ENCODE measurements around the gene ATP5ME.
"Not testable (repeated sequence)": the region's sequence is repeated elsewhere in the genome, so short reads cannot be mapped to it uniquely, and the experiment has no call there.

The ATP5ME gene, protein sequence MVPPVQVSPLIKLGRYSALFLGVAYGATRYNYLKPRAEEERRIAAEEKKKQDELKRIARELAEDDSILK

DNA sequence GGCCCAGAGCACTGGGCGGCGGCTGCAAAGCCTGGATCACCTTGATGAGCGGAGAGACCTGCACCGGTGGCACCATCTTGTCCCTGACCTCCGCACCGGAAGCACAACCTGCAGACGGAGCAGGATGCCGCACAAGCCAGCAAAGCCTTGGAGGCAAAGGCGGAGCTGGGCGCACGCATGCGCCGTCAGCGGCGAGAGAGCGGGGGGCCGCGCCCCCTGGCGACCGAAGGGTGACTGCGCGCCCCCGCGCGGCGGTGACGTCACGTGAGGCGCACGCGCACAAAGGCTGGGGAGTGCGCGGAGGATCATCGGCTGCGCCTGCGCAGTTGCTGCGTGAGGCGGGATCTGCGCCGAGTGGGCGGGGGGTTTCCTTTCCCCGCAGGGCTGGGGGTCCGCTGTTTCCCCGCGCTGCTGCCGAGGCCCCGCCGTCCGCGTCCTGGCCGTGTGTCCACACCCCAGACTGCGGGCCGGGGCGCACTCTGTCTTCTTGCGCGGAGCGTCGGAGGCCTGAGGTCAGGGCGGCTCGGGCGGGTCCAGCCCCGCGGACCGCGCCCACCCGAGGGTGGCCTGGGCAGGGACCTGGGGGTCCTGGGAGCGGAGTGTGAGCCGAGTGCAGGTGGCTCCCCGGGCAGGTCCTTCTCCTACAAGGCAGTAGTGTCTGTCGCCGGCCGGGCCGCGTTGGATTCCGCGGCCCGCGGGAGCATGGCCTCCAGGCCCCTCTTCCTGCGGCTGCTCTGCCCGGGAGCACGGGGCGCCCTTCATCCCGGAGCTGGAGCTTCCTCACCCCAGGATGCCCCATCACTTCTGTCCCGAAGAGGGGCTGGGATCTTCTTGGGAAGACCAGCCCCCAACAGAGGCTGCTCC lies at the start of gene ATP5ME, which contains the start of gene MYL5:
Gene ATP5ME, minus strand, starts transcription at position 105 of the 864 bp plus-strand sequence. Its CDS starts 29 bp downstream, at position 76.
Gene MYL5, plus strand, starts transcription at position 371 of the 864 bp plus-strand sequence. CDS start 3,485 bp downstream, outside the sequence.
- DNase-seq (ENCODE audit: low read depth): peak; percentile 91

DNA sequence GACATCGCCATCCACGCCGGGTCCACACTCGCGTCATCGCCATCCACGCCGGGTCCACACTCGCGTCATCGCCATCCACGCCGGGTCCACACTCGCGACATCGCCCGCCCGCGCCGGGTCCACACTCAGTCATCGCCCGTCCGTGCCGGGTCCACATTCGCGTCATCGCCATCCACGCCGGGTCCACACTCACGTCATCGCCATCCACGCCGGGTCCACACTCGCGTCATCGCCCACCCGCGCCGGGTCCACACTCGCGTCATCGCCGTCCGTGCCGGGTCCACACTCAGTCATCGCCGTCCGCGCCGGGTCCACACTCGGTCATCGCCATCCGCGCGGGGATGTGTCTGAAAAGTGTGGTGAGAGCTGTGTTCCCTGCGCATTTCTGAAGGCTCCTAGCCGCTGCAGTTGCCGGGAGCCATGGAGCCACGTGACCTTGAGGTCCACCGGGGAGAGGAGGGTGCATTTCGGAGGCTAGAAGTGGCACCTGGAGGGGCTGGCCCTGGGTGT lies 48.8 kb upstream of the ATP5ME start:
- no peak for DNase-seq (ENCODE audit: low read depth)

DNA sequence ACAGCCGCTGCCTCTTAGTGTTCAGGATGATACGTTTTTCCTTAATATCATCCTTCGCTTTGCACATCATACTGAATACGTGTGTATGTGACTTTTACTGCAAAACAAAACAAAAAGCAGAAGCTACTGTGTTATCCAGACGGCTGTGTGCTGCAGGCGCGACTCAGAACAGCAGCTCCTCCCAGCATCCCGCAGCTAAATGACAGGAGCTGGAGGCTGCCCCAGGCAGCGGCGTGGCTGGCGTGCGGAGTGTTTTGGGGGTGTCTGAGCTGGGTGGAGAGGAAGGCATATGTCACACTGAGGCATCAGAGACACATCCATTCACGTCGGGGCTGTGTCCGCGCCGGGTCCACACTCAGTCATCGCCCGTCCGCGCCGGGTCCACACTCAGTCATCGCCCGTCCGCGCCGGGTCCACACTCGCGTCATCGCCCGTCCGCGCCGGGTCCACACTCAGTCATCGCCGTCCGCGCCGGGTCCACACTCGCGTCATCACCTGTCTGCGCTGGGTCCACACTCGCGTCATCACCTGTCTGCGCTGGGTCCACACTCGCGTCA lies 48.2 kb upstream of the ATP5ME start:
- DNase-seq (ENCODE audit: low read depth): no peak

DNA sequence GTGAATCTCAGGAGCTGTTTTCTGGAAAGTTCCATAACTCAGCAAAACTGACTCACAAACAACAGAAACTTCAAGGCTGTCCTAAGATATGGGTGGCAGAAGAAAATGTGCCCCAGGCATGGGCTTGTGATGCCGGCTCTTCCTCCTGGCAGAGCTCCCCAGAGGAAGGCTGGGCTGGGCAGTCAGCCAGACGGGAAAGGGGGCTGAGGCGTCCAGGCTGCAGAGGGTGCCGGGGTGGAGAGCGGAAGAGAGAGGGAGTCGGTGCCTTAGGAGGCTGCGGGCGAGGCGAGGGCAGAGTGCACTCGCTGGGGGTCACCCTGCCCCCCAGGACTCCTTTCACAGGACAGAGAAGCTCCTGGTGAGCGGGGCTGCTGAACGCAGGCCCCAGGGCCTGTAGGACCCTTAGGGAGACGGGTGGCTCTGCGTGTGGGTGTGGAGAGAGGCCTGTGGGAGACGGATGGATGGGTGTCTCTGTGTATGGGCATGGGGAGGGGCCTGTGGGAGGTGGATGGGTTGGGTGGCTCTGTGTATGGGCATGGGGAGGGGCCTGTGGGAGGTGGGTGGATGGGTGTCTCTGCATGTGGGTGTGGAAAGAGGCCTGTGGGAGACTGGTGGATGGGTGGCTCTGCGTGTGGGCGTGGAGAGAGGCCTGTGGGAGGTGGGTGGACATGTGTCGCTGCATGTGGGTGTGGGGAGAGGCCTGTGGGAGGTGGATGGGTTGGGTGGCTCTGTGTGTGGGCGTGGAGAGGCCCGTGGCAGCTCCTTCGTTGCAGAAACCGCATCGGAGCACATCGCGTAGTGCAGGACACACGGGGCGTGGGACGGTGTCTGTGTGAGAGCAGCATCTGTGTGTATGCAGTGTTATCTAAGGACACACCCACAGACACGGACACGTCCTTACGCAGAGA lies 47.4 kb upstream of the ATP5ME start:
- no peak for DNase-seq (ENCODE audit: low read depth)

DNA sequence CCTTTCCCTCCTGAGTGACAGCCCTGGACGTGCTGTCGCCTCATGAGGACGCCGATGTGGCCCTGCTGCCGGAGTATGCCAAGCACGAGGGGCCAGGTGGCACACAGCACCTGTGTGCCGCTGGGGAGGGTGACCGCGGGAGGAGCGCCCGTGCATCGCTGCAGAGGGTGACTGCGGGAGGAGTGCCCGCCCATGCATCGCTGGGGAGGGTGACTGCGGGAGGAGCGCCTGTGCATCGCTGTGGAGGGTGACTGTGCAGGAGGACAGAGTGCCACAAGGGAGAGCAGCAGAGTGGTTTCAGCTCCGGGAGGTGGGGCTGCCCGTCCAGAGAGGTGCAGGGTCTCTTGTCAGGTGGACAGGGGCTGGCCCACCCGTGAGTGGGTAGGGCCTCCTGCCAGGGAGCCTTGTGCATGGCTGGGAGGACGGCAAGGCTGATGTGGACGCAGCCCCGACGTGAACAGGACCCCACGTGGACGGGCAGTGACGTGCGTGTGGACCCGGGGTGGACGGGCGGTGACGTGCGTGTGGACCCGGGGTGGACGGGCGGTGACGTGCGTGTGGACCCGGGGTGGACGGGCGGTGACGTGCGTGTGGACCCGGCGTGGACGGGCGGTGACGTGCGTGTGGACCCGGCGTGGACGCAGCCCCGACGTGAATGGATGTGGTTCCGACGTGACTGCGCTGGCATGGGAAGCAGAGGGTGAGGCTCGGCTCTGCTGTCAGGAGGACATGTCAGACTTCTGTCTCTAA lies 46.2 kb upstream of the ATP5ME start:
- no peak for DNase-seq (ENCODE audit: low read depth)

DNA sequence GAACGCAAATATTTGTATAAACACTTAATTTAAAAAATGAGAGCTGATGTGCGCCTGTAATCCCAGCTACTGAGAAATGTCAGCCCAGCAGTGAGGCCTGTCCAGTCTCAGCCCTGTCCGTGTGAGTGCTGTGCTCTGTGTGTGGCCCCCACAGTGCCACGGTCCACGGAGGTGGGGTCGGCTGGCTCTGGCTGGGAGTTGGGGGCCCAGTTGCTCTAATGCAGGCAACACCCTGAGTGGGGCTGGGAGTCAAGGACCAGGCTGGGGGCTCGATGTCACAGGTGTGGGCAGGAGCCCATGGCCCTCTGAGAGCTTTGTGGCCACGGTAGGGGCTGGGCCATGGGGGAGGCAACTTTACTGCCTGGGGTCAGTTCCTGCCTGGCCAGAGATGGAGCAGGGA lies 44.4 kb upstream of the ATP5ME start:
- DNase-seq (ENCODE audit: low read depth): no peak

DNA sequence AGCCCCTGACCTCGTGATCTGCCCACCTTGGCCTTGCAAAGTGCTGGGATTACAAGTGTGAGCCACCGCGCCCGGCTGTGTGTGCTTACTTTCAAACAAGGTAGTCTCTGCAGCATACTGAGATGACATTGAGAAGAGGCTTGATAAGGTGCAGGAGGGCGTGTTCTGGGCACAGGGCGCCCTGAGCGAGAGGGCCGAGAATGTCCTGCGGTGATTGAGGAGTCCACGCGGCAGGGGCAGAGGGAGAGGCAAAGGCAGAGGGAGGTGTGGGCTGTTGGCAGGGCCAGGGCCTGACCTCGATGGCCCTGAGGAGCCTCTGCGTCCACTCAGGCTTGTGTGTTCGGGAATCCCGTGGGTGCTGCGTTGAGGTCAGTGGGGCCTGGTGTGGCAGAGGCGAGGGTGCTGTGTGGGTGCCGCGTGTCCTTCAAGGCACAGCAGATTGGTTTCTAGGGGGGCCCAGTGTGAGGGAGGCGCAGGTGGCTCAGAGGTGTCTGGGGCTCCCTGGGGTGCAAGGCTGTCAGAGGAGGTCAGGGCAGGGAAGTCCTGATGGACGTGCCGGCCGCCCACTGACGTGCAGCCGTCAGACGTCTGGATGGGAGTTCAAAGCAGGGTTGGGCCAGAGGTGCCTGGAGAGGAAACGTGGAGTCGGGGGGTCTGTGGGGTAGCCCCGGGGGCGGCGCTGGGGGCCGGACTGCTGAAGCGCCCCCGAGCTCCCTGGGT lies 43.7 kb upstream of the ATP5ME start:
- DNase-seq (ENCODE audit: low read depth): no peak

DNA sequence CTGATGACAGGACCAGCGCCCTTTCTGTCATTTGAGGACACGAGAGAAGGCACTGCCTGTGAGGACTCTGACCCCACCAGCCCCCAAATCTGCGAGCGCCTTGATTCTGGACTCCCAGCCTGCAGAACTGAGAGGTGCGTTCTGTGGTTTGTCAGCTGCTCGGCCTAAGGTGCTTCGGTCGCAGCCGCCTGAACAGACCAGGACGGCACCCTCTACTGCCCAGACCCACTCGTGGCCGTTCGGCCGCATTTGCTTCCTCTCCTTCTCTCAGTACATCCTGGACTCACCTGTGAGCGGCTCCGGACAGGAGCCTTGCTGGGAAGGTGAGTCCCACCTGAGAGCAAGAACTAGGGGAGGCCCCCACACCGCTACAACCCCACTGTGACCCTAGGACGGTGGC lies 40.0 kb upstream of the ATP5ME start:
- DNase-seq (ENCODE audit: low read depth): no peak

DNA sequence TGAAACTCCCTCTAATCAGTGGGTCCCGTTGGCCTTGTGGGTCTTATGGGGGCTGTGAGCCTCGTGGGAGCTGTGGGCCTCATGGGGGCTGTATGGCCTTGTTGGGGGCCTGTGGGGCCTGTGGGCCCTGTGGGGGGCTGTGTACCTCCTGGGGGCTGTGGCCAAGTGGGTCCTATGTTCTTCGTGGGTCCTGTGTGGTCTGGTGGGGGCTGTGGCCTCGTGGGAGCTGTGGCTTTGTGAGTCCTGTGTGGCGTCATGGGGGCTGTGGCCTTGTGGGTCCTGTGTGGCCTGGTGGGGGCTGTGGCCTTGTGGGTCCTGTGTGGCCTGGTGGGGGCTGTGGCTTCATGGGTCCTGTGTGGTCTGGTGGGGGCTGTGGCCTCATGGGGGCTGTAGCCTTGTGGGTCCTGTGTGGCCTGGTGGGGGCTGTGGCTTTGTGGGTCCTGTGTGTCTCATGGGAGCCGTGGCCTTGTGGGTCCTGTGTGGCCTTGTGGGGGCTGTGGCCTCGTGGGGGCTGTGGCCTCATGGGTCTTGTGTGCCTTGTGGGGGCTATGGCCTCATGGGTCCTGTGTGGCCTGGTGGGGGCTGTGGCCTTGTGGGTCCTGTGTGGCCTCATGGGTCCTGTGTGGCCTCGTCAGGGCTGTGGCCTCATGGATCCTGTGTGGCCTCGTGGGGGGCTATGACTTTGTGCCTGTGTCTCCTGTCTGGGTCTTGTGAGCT lies 39.0 kb upstream of the ATP5ME start:
- no peak for DNase-seq (ENCODE audit: low read depth)

DNA sequence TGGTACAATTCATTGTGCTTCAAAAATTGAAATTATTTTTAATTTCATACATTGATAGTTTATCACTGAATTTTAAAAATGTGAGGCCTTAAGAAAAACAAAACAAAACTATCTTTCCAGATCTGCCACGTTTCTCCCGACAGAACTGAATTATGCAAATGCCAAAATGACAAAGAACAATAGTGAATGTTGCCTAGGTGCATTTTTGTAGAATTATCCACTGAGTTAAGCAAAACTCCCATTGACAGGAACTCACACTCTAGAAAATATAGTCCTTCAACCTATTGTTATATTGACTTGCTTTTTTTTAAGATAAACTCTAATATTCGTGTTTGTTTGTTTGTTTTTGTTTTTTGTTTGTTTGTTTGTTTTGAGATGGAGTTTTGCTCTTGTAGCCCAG lies 38.0 kb upstream of the ATP5ME start:
- DNase-seq (ENCODE audit: low read depth): no peak

DNA sequence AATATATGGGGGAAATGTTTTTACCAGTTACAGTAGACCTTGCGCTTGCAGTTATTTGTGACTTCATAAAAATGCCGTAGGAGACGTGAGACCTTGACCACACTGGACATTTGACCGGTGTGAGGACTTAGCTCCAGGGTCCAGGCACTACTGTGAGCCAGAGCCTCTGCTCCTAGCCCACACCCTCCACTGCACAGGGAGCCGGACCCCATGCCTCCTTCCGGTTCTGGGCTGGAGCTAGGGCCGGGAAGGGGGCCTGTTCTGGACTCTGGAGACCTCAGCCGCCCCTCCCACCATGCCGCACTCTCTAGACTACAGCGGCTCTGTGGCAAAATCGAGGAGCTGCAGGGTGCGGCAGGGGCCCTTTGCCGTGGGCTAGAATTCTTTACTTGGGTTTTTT lies 36.8 kb upstream of the ATP5ME start:
- DNase-seq (ENCODE audit: low read depth): no peak

DNA sequence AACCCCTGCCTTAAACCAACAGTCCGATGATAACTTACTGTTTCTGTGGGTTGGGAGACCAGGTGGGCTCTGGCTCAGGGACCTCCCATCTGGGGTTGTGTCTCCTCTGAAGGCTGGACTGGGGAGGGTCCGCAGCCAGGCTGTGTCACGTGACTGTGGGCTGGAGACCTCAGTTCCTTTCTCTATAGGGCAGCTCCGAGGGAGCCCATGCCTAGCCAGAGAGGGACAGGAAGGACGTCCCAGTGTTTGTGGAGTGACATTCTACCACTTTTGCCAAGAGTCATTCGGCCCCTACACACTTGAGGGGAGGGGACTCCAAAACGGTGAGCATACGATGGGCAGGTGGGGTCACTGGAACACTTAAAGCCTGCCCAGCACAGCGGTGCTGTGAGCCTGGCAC lies 36.0 kb upstream of the ATP5ME start:
- DNase-seq (ENCODE audit: low read depth): no peak

DNA sequence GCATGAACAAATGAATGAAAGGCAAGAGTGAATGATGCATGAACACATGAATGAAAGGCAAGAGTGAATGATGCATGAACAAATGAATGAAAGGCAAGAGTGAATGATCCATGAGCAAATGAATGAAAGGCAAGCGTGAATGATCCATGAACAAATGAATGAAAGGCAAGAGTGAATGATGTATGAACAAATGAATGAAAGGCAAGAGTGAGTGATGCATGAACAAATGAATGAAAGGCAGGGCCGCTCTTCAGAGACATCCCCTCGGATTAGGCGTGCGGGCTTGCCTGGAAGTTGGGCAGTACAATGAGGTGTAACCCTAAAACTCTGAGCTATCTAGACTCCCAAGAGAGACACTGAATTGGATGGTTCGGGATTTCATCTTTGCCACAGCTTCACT lies 35.3 kb upstream of the ATP5ME start:
- DNase-seq (ENCODE audit: low read depth): no peak

DNA sequence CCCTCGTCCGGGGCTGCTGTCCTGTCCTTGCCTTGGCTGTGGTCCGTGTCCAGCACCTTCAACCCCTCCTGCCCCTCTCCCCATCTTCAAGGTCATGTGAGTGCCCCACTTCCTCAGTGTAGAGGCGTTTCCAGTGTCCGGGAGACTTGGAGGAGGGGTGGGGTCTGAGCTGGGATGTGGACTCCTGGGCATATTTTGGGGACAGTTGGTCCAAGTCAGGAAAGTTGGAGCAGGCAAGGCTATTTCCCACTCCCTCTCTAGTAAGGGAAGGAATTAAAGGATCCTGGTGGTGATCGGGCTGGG lies 34.5 kb upstream of the ATP5ME start:
- DNase-seq (ENCODE audit: low read depth): no peak

DNA sequence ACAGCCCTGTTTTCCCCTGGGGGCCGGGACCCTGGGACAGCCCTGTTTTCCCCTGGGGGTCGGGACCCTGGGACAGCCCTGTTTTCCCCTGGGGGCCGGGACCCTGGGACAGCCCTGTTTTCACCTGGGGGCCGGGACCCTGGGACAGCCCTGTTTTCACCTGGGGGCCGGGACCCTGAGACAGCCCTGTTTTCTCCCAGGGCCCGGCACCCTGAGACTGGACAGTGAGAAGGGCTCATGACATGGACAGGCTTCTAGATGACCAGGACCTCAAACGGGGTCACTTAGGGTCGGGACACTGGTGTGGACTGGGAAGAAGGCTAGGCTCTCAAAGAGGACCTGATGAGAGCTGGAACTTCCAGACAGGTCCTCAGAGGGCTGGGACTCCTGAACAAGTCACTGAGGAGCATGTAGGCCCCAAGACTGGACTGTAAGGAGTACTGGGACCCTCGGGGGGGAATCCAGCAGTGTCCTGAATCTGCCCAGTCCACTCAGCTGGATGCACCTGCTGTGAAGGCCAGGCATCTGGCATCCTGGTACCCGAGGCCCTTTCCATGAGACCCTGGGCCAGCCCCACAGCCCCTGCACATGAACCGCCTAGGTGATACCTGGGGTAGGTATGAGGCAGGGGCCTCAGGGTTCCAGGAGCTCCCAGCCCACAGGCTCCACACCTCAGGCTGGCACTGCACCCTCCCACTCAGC lies 34.0 kb upstream of the ATP5ME start:
- no peak for DNase-seq (ENCODE audit: low read depth)

DNA sequence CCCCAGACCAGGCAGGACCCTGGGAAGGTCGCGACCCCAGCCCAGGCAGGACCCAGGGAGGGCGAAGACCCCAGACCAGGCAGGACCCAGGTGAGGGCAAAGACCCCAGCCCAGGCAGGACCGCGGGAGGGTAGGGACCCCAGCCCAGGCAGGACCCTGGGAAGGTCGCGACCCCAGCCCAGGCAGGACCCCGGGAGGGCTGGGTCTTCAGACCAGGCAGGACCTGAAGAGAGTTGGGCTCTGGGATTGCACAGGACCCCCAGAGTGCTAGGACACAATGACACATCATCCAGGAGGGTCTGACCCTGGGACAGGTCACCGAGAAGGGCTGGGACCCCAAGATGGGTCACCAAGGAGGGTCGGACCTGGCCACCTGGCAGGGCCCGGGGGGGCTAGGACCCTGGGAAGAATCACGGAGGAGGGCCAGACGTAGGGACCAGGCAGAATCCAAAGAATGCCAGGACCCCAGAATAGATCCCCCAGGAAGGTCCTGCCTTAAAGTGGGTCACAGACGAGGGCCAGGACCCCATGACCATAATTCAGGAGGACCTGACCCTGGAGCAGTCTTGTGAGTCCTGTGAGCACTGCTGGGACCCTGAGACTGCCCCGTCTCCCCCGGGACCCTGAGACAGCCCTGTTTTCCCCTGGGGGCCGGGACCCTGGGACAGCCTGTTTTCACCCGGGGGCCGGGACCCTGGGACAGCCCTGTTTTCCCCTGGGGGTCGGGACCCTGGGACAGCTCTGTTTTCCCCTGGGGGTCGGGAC lies 32.9 kb upstream of the ATP5ME start:
- no peak for DNase-seq (ENCODE audit: low read depth)

DNA sequence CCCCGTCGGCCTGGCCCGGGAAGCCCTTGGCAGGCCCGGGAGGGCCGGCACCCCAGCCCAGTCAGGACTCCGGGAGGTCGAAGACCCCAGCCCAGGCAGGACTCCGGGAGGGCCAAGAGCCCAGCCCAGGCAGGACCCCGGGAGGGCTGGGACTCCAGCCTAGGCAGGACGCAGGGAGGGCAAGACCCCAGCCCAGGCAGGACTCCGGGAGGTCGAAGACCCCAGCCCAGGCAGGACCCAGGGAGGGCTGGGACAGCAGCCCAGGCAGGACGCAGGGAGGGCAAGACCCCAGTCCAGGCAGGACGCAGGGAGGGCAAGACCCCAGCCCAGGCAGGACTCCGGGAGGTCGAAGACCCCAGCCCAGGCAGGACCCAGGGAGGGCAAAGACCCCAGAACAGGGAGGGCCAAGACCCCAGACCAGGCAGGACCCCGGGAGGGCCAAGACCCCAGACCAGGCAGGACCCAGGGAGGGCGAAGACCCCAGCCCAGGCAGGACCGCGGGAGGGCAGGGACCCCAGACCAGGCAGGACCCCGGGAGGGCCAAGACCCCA lies 32.1 kb upstream of the ATP5ME start:
- DNase-seq (ENCODE audit: low read depth): not testable (repeated sequence)

DNA sequence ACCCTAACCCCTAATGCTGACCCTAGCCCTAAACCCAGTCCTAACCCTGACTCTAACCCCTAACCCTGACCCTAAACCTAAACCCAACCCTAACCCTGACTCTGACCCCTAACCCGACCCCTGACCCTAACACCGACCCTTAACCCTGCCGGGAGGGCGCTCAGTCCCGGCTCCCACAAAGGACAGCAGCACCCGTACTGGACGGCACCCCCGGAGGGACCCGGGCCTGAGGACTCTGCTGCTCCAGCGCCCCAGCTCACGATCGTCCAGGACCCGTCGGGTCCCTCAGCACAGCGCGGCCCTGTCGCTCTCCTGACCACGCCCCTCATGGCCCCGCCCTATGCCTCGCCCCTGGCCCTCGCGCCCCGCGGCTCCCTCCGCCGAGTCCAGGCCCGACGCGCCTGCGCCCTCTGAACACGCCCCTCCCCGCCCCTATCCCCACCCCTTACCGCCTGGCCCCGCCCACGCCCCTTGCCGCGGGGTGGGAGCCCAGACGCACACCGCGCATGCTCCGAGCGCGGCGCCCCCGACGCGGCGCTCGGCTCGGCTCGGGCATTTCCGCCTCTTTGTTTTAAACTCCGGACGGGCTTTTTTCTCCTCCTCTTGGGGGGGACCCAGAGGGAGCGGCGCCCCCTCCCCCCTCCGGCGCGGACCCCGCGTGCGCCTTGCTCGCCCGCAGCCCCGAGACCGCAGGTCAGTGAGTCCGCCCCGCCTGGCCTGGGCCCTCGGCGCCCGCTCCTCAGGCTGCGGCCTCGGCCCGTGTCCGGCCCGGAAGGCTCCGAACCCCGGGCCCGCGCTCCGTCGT lies 31.4 kb upstream of the ATP5ME start, which contains the start of gene PCGF3:
Gene PCGF3, plus strand, starts transcription at position 555 of the 805 bp plus-strand sequence. CDS start 27,849 bp downstream, outside the sequence.
- DNase-seq (ENCODE audit: low read depth): peak; percentile 47
